ENCODE results near the gene RIMBP2.

The RIMBP2 gene

GRCh38 chr12:130497321-130497720, 218.8 kb downstream of the RIMBP2 start:
- 95% methylated on average over 10 of the region's 12 CpGs for WGBS (ENCODE audit: insufficient coverage)
- Histone ChIP-seq H3K36me3 (ENCODE audit: control insufficient read depth in 4 of 4, insufficient read depth in 4 of 4, low read length in 3 of 4) (no peaks in the 10 kb centered on the region), H3K4me3 (ENCODE audit: control insufficient read depth in 1 of 7, extremely low read depth in 1 of 7, insufficient read depth in 4 of 7, low read depth in 2 of 7, low read length in 6 of 7) (no peak overlapping the region), H3K27me3 (replicated peaks in 2 of 5; ENCODE audit: control insufficient read depth in 4 of 5, insufficient read depth in 5 of 5, low read length in 4 of 5) (peaks cover 0 to 4% (median 0%) of the 10 kb centered on the region in 5 experiments), H3K27ac (ENCODE audit: insufficient read depth in 1 of 2, low read depth in 1 of 2, low read length in 2 of 2, poor library complexity in 1 of 2, severe bottlenecking in 2 of 2) (no peak overlapping the region), H3K9me3 (ENCODE audit: control extremely low read depth in 1 of 5, control insufficient read depth in 4 of 5, insufficient read depth in 2 of 5, low read depth in 1 of 5, low read length in 4 of 5) (no peaks in the 10 kb centered on the region), H3K4me1 (ENCODE audit: control extremely low read depth in 1 of 4, control insufficient read depth in 4 of 4, insufficient read depth in 4 of 4, low read length in 3 of 4) (no peaks in the 10 kb centered on the region)
- DNase-seq: no peak
- ChIA-PET CTCF (no interaction called here), POLR2A (interaction anchor here (0.6 kb wide), 1 partner anchor 28 kb away, joined by 5 read pairs; no protein-coding TSS in a partner anchor)

GRCh38 chr12:130496516-130497120, 219.5 kb downstream of the RIMBP2 start:
- no peak overlapping the region for H3K27ac ChIP-seq (ENCODE audit: insufficient read depth in 1 of 2, low read depth in 1 of 2, low read length in 2 of 2, poor library complexity in 1 of 2, severe bottlenecking in 2 of 2)
- no peaks in the 10 kb centered on the region for H3K4me1 ChIP-seq (ENCODE audit: control extremely low read depth in 1 of 4, control insufficient read depth in 4 of 4, insufficient read depth in 4 of 4, low read length in 3 of 4)
- DNase-seq: no peak
- peaks cover 0 to 4% (median 0%) of the 10 kb centered on the region in 5 experiments for H3K27me3 ChIP-seq (replicated peaks in 2 of 5; ENCODE audit: control insufficient read depth in 4 of 5, insufficient read depth in 5 of 5, low read length in 4 of 5)
- POLR2A ChIA-PET: no interaction called here
- no peaks in the 10 kb centered on the region for H3K36me3 ChIP-seq (ENCODE audit: control insufficient read depth in 4 of 4, insufficient read depth in 4 of 4, low read length in 3 of 4)
- H3K9me3 ChIP-seq (ENCODE audit: control extremely low read depth in 1 of 5, control insufficient read depth in 4 of 5, insufficient read depth in 2 of 5, low read depth in 1 of 5, low read length in 4 of 5): no peaks in the 10 kb centered on the region
- CTCF ChIA-PET: interaction anchor here (0.6 kb wide), 1 partner anchor 1300 kb away, joined by 3 read pairs; no protein-coding TSS in a partner anchor
- H3K4me3 ChIP-seq (ENCODE audit: control insufficient read depth in 1 of 7, extremely low read depth in 1 of 7, insufficient read depth in 4 of 7, low read depth in 2 of 7, low read length in 6 of 7): no peak overlapping the region
- WGBS (ENCODE audit: insufficient coverage): 88% methylated on average over 14 of the region's 14 CpGs

- no peak overlapping the region for H3K4me3 ChIP-seq (ENCODE audit: control insufficient read depth in 1 of 7, extremely low read depth in 1 of 7, insufficient read depth in 4 of 7, low read depth in 2 of 7, low read length in 6 of 7)
- 90% methylated on average over 8 of the region's 8 CpGs for WGBS (ENCODE audit: insufficient coverage)
- DNase-seq: no peak
- H3K4me1 ChIP-seq (ENCODE audit: control extremely low read depth in 1 of 4, control insufficient read depth in 4 of 4, insufficient read depth in 4 of 4, low read length in 3 of 4): no peaks in the 10 kb centered on the region
- CTCF ChIA-PET: interaction anchor here (1.3 kb wide), 1 partner anchor 12 kb away, joined by 3 read pairs; no protein-coding TSS in a partner anchor
- POLR2A ChIA-PET: no interaction called here
- H3K9me3 ChIP-seq (ENCODE audit: control extremely low read depth in 1 of 5, control insufficient read depth in 4 of 5, insufficient read depth in 2 of 5, low read depth in 1 of 5, low read length in 4 of 5): no peaks in the 10 kb centered on the region
- H3K27ac ChIP-seq (ENCODE audit: insufficient read depth in 1 of 2, low read depth in 1 of 2, low read length in 2 of 2, poor library complexity in 1 of 2, severe bottlenecking in 2 of 2): no peak overlapping the region
- H3K36me3 ChIP-seq (ENCODE audit: control insufficient read depth in 4 of 4, insufficient read depth in 4 of 4, low read length in 3 of 4): no peaks in the 10 kb centered on the region
- H3K27me3 ChIP-seq (replicated peaks in 2 of 5; ENCODE audit: control insufficient read depth in 4 of 5, insufficient read depth in 5 of 5, low read length in 4 of 5): peaks cover 0 to 10% (median 0%) of the 10 kb centered on the region in 5 experiments
Measured at GRCh38 chr12:130495156-130495555, 220.9 kb downstream of the RIMBP2 start.

GRCh38 chr12:130494736-130495135, 221.4 kb downstream of the RIMBP2 start:
- Histone ChIP-seq H3K4me1 (ENCODE audit: control extremely low read depth in 1 of 4, control insufficient read depth in 4 of 4, insufficient read depth in 4 of 4, low read length in 3 of 4) (no peaks in the 10 kb centered on the region), H3K27me3 (replicated peaks in 2 of 5; ENCODE audit: control insufficient read depth in 4 of 5, insufficient read depth in 5 of 5, low read length in 4 of 5) (peaks cover 0 to 10% (median 0%) of the 10 kb centered on the region in 5 experiments), H3K9me3 (ENCODE audit: control extremely low read depth in 1 of 5, control insufficient read depth in 4 of 5, insufficient read depth in 2 of 5, low read depth in 1 of 5, low read length in 4 of 5) (no peaks in the 10 kb centered on the region), H3K27ac (ENCODE audit: insufficient read depth in 1 of 2, low read depth in 1 of 2, low read length in 2 of 2, poor library complexity in 1 of 2, severe bottlenecking in 2 of 2) (no peak overlapping the region), H3K4me3 (ENCODE audit: control insufficient read depth in 1 of 7, extremely low read depth in 1 of 7, insufficient read depth in 4 of 7, low read depth in 2 of 7, low read length in 6 of 7) (no peak overlapping the region), H3K36me3 (ENCODE audit: control insufficient read depth in 4 of 4, insufficient read depth in 4 of 4, low read length in 3 of 4) (no peaks in the 10 kb centered on the region)
- ChIA-PET CTCF (interaction anchor here (1.3 kb wide), 1 partner anchor 12 kb away, joined by 3 read pairs; no protein-coding TSS in a partner anchor), POLR2A (no interaction called here)
- WGBS (ENCODE audit: insufficient coverage): 96% methylated on average over 5 of the region's 8 CpGs
- DNase-seq: no peak

GRCh38 chr12:130493951-130494350, 222.1 kb downstream of the RIMBP2 start:
- Histone ChIP-seq H3K36me3 (ENCODE audit: control insufficient read depth in 4 of 4, insufficient read depth in 4 of 4, low read length in 3 of 4) (no peaks in the 10 kb centered on the region), H3K4me3 (ENCODE audit: control insufficient read depth in 1 of 7, extremely low read depth in 1 of 7, insufficient read depth in 4 of 7, low read depth in 2 of 7, low read length in 6 of 7) (no peak overlapping the region), H3K27ac (ENCODE audit: insufficient read depth in 1 of 2, low read depth in 1 of 2, low read length in 2 of 2, poor library complexity in 1 of 2, severe bottlenecking in 2 of 2) (no peak overlapping the region), H3K27me3 (replicated peaks in 2 of 5; ENCODE audit: control insufficient read depth in 4 of 5, insufficient read depth in 5 of 5, low read length in 4 of 5) (peaks cover 0 to 13% (median 0%) of the 10 kb centered on the region in 5 experiments), H3K4me1 (ENCODE audit: control extremely low read depth in 1 of 4, control insufficient read depth in 4 of 4, insufficient read depth in 4 of 4, low read length in 3 of 4) (no peaks in the 10 kb centered on the region), H3K9me3 (ENCODE audit: control extremely low read depth in 1 of 5, control insufficient read depth in 4 of 5, insufficient read depth in 2 of 5, low read depth in 1 of 5, low read length in 4 of 5) (peaks cover 0 to 6% (median 0%) of the 10 kb centered on the region in 5 experiments)
- no peak for DNase-seq
- WGBS (ENCODE audit: insufficient coverage): 95% methylated on average over 13 of the region's 13 CpGs
- ChIA-PET CTCF (interaction anchor here (1.5 kb wide), 1 partner anchor 12 kb away, joined by 3 read pairs; no protein-coding TSS in a partner anchor), POLR2A (no interaction called here)

GRCh38 chr12:130491421-130492357, 224.4 kb downstream of the RIMBP2 start:
- H3K27ac ChIP-seq (ENCODE audit: insufficient read depth in 1 of 2, low read depth in 1 of 2, low read length in 2 of 2, poor library complexity in 1 of 2, severe bottlenecking in 2 of 2): no peak overlapping the region
- H3K4me3 ChIP-seq (ENCODE audit: control insufficient read depth in 1 of 7, extremely low read depth in 1 of 7, insufficient read depth in 4 of 7, low read depth in 2 of 7, low read length in 6 of 7): no peak overlapping the region
- POLR2A ChIA-PET: no interaction called here
- CTCF ChIA-PET: no interaction called here
- H3K27me3 ChIP-seq (replicated peaks in 2 of 5; ENCODE audit: control insufficient read depth in 4 of 5, insufficient read depth in 5 of 5, low read length in 4 of 5): peaks cover 0 to 13% (median 0%) of the 10 kb centered on the region in 5 experiments
- WGBS (ENCODE audit: insufficient coverage): 87% methylated on average over 28 of the region's 32 CpGs
- no peaks in the 10 kb centered on the region for H3K4me1 ChIP-seq (ENCODE audit: control extremely low read depth in 1 of 4, control insufficient read depth in 4 of 4, insufficient read depth in 4 of 4, low read length in 3 of 4)
- no peaks in the 10 kb centered on the region for H3K36me3 ChIP-seq (ENCODE audit: control insufficient read depth in 4 of 4, insufficient read depth in 4 of 4, low read length in 3 of 4)
- peaks cover 0 to 6% (median 0%) of the 10 kb centered on the region in 5 experiments for H3K9me3 ChIP-seq (ENCODE audit: control extremely low read depth in 1 of 5, control insufficient read depth in 4 of 5, insufficient read depth in 2 of 5, low read depth in 1 of 5, low read length in 4 of 5)
- DNase-seq: no peak
